MCF 10A (cell line): ENCODE measurements around the gene CPSF4. TPM values are rescaled to one million over a fixed set of nuclear protein-coding genes. Genes with fewer than 3 reads are reported as not detected.

Experiments
- BruUV-seq: library from RNA; stranded (reverse); fragments of 400-500 nt; replicated peaks from 2 replicates; lab custom pipeline; 2021; lab: Mats Ljungman, UMichigan
- CTCF ChIA-PET: fragments of 300-600 bp; sonication (Branson Sonifier 250); formaldehyde crosslinking; extraction: SDS; loops from one replicate; lab custom pipeline; 2021; ENCODE audit warnings: antibody characterized with exemption, inconsistent platforms; lab: Yijun Ruan, JAX
- POLR2A ChIA-PET: fragments of 300-600, 350-650 bp; sonication (Branson Sonifier 250); formaldehyde crosslinking; extraction: SDS; loops from one replicate; lab custom pipeline; 2020; ENCODE audit warnings: antibody characterized with exemption, inconsistent platforms; lab: Yijun Ruan, JAX
- DNase-seq: peaks from one replicate; pipeline ENCODE4 v3.0.0-alpha.2; 2018; ENCODE audit not compliant: unreplicated experiment
- H3K27ac Mint-ChIP-seq: one replicate; pipeline ENCODE4 v1.8.0; 2022; ENCODE audit warnings: mild to moderate bottlenecking, low read depth, mixed read lengths; ENCODE audit not compliant: unreplicated experiment
- H3K27me3 Mint-ChIP-seq: one replicate; pipeline ENCODE4 v1.8.0; 2022; ENCODE audit warnings: mixed read lengths; ENCODE audit not compliant: insufficient read depth, unreplicated experiment
- H3K36me3 Mint-ChIP-seq: one replicate; pipeline ENCODE4 v1.8.0; 2022; ENCODE audit warnings: mild to moderate bottlenecking, moderate library complexity, mixed read lengths; ENCODE audit not compliant: insufficient read depth, unreplicated experiment
- H3K4me1 Mint-ChIP-seq: one replicate; pipeline ENCODE4 v1.8.0; 2022; ENCODE audit warnings: mixed read lengths; ENCODE audit not compliant: insufficient read depth, unreplicated experiment
- H3K4me3 Mint-ChIP-seq: one replicate; pipeline ENCODE4 v1.8.0; 2022; ENCODE audit warnings: mild to moderate bottlenecking, moderate library complexity, mixed read lengths; ENCODE audit not compliant: unreplicated experiment
- H3K9me3 Mint-ChIP-seq: one replicate; pipeline ENCODE4 v1.8.0; 2022; ENCODE audit warnings: mixed read lengths; ENCODE audit not compliant: unreplicated experiment
- intact Hi-C: fragments of 100-400 bp; cut with micrococcal nuclease; formaldehyde crosslinking; loops from 2 replicates; pipeline ENCODE4 v1.14.1; 2022
- total RNA-seq: library from RNA; stranded (reverse); gene quantifications from 2 replicates; pipeline ENCODE4 v1.2.3, GENCODE V29; 2022
- TF ChIP-seq, protein P1 (sequence below): fragments of 200-600 bp; IDR thresholded peaks from one replicate; pipeline ENCODE4 v1.8.0; 2022; ENCODE audit warnings: antibody characterized with exemption, mild to moderate bottlenecking; ENCODE audit not compliant: unreplicated experiment

CPSF4 gene
- total RNA-seq, 1 experiment from 2014 or later: 62.6 TPM

DNA sequence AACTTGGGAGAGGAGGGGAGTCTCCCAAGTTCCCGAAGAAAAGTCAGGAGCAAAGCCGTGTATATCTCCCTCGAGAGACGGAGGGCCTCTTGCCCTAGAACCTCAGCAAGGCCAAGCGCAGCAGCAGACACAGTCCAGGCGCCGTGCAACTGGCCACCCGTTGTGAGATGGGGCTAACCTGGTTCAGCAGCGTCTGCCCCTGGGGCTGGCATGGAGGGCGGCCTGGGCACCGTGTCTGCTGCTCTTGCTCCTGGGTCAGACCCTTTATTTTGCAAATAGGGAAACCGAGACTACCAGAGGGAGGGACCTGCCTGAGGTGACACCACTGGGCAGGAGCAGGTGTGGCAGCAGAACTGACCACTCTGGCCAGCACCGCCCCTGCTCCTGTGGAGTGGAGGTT, 13.8 kb downstream of the CPSF4 start:
- ChIA-PET CTCF (no interaction called here), POLR2A (no interaction called here)
- H3K4me3 Mint-ChIP-seq: no peak overlapping the region
- H3K9me3 Mint-ChIP-seq: no peaks in the 10 kb centered on the region
- H3K36me3 Mint-ChIP-seq: peaks cover 68% of the 10 kb centered on the region
- DNase-seq: no peak
- intact Hi-C loops: no loop called here
- H3K27me3 Mint-ChIP-seq: no peaks in the 10 kb centered on the region
- no TSS peak for BruUV-seq
- H3K4me1 Mint-ChIP-seq: peaks cover 5% of the 10 kb centered on the region
- H3K27ac Mint-ChIP-seq: no peak overlapping the region
- TF ChIP-seq, protein P1, sequence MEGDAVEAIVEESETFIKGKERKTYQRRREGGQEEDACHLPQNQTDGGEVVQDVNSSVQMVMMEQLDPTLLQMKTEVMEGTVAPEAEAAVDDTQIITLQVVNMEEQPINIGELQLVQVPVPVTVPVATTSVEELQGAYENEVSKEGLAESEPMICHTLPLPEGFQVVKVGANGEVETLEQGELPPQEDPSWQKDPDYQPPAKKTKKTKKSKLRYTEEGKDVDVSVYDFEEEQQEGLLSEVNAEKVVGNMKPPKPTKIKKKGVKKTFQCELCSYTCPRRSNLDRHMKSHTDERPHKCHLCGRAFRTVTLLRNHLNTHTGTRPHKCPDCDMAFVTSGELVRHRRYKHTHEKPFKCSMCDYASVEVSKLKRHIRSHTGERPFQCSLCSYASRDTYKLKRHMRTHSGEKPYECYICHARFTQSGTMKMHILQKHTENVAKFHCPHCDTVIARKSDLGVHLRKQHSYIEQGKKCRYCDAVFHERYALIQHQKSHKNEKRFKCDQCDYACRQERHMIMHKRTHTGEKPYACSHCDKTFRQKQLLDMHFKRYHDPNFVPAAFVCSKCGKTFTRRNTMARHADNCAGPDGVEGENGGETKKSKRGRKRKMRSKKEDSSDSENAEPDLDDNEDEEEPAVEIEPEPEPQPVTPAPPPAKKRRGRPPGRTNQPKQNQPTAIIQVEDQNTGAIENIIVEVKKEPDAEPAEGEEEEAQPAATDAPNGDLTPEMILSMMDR: no peak

DNA sequence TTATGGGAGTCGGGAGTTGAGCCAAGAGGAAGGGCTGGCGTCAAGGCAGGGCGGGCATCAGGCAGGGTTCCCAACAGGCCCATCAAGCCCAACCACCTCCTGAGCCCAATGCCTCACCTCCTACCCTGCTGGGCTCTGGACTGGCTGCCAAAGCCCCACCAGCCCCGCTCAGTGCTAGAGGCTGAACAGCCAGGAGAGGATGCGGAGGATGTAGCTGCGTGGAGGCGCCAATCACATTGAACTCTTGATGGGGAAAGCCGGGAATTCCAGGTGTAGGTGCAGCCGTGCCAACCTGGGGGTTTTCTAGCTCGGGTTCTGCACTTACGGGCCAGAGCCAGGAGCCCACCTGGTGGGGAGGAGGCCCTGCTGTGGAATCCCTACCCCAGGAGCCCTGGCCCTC, 14.4 kb downstream of the CPSF4 start:
- no peak overlapping the region for H3K4me3 Mint-ChIP-seq

DNA sequence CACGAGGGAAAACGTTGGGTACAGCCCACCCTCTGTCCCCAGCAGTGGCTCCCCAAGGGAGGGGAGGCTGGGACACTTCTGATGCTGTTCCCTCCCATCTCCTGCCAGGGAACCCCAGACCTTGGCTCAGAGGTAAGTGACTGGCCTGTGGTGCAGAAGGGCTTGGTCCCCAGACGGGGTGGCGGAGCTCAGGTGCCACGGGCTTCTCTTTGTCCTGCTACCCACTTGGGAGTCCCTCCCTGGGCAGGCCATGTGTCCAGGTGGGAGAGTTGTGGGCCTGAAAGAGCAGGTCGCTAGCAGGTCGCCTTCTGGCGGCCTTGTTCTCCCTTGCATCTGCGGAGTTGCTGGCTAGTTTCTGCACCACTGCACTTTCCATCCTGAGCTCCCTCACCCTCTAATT, 17.1 kb downstream of the CPSF4 start:
- intact Hi-C loops: no loop called here
- BruUV-seq: no TSS peak
- DNase-seq: no peak
- Mint-ChIP-seq H3K27me3 (no peaks in the 10 kb centered on the region), H3K4me3 (no peak overlapping the region), H3K27ac (no peak overlapping the region), H3K9me3 (no peaks in the 10 kb centered on the region), H3K4me1 (peaks cover 12% of the 10 kb centered on the region), H3K36me3 (peaks cover 66% of the 10 kb centered on the region)
- TF ChIP-seq, protein P1: no peak
- POLR2A ChIA-PET: interaction anchor here (1.5 to 3.0 kb wide), 3 partner anchors 10 to 47 kb away, joined by 5 to 18 read pairs (median 5); partner anchors contain the start of genes ATP5MF, BUD31, CPSF4 and PDAP1
- CTCF ChIA-PET: interaction anchor here (0.7 to 0.9 kb wide), 2 partner anchors 459 to 1883 kb away, joined by 3 read pairs; no protein-coding TSS in a partner anchor

More for the DNA sequence above, 14.4 kb downstream of the CPSF4 start:
- BruUV-seq: no TSS peak
- ChIA-PET POLR2A (no interaction called here), CTCF (no interaction called here)
- TF ChIP-seq, protein P1: no peak
- intact Hi-C loops: no loop called here
- H3K27me3 Mint-ChIP-seq: no peaks in the 10 kb centered on the region
- DNase-seq: no peak
- H3K27ac Mint-ChIP-seq: no peak overlapping the region
- H3K36me3 Mint-ChIP-seq: peaks cover 68% of the 10 kb centered on the region
- H3K9me3 Mint-ChIP-seq: no peaks in the 10 kb centered on the region
- peaks cover 5% of the 10 kb centered on the region for H3K4me1 Mint-ChIP-seq

DNA sequence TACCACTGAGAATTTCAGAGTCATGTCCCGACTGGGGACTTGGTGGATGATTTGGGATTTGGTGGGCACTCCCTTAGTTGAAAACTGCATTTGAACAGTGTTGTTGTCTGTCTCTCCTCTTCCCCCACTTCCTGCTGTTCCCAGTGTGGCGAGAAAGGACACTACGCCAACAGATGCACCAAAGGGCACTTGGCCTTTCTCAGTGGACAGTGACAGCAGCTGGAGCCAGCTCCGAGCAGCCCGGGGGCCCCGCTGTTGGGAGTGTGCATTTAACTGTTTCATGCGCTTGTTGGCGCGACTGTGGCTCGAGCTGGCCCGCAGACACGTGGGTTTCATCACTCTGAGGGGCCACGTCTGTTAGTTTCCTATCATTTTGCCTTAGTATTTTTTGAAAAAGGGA, 17.5 kb downstream of the CPSF4 start:
- Mint-ChIP-seq H3K27me3 (no peaks in the 10 kb centered on the region), H3K4me3 (no peak overlapping the region), H3K27ac (no peak overlapping the region), H3K9me3 (no peaks in the 10 kb centered on the region), H3K4me1 (peaks cover 12% of the 10 kb centered on the region), H3K36me3 (peaks cover 69% of the 10 kb centered on the region)
- POLR2A ChIA-PET: interaction anchor here (1.5 to 3.0 kb wide), 3 partner anchors 9 to 48 kb away, joined by 5 to 18 read pairs (median 5); partner anchors contain the start of genes ATP5MF, BUD31, CPSF4 and PDAP1
- intact Hi-C loops: no loop called here
- no peak for DNase-seq
- BruUV-seq: no TSS peak
- CTCF ChIA-PET: interaction anchor here (0.7 kb wide), 1 partner anchor 1882 kb away, joined by 3 read pairs; no protein-coding TSS in a partner anchor
- TF ChIP-seq, protein P1: no peak
